Measurements from ENCODE around the gene EDEM3.

- no peak for TF ChIP-seq POLR2A (IDR thresholded peaks at IDR 0.05)
- no peak for TF ChIP-seq CTCF (IDR thresholded peaks at IDR 0.05)
These were observed 4.5 kb upstream of the EDEM3 start for GRCh38 chr1:184759112-184759511.

Measured in breast epithelium (tissue), 3 donors.